Liver (tissue), 3 donors: ENCODE results near the gene NHERF1.

Source experiments
- EGR1 ChIP-seq, 2 donors: IDR thresholded peaks; 2 replicates each; pipeline ENCODE4 v1.6.1; 2016 to 2018; ENCODE audit warnings: antibody characterized with exemption in 2 of 2, low read depth in 2 of 2
- JUND ChIP-seq, 2 donors: IDR thresholded peaks; 2 replicates each; pipeline ENCODE4 v1.6.1; 2016; ENCODE audit warnings: antibody characterized with exemption in 2 of 2
- RAD21 ChIP-seq, 2 donors: IDR thresholded peaks; 2 replicates each; pipeline ENCODE4 v1.6.1; 2016; ENCODE audit warnings: antibody characterized with exemption in 2 of 2, mild to moderate bottlenecking in 2 of 2
- RXRA ChIP-seq, 2 donors: IDR thresholded peaks; 2 replicates each; pipeline ENCODE4 v1.6.1; 2017 to 2018; ENCODE audit warnings: antibody characterized with exemption in 2 of 2, mild to moderate bottlenecking in 1 of 2
- SP1 ChIP-seq: IDR thresholded peaks from 2 replicates; pipeline ENCODE4 v1.6.1; 2018; ENCODE audit warnings: antibody characterized with exemption, mild to moderate bottlenecking
- TAF1 ChIP-seq: conservative IDR thresholded peaks from 2 replicates; pipeline ENCODE4 v1.6.1; 2016; ENCODE audit warnings: antibody characterized with exemption, mild to moderate bottlenecking
- YY1 ChIP-seq: IDR thresholded peaks from 2 replicates; pipeline ENCODE4 v1.6.1; 2016; ENCODE audit warnings: antibody characterized with exemption, mild to moderate bottlenecking
- TF ChIP-seq, protein P1 (sequence below): IDR thresholded peaks from 2 replicates; pipeline ENCODE4 v1.6.1; 2016; ENCODE audit warnings: antibody characterized with exemption
- TF ChIP-seq, protein P2 (sequence below): fragments of 150-350 bp; IDR thresholded peaks from 2 replicates; pipeline ENCODE4 v1.5.1; 2017; ENCODE audit warnings: improper control_type of control experiment, low read depth, low read length; ENCODE audit not compliant: missing input control
- TF ChIP-seq, protein P3 (sequence below): IDR thresholded peaks from 2 replicates; pipeline ENCODE4 v1.6.1; 2016; ENCODE audit warnings: antibody characterized with exemption, mild to moderate bottlenecking
- TF ChIP-seq, protein P4 (sequence below): IDR thresholded peaks from 2 replicates; pipeline ENCODE4 v1.6.1; 2016; ENCODE audit warnings: antibody characterized with exemption
- donor health status: healthy.
- donor health status: healthy.

DNA sequence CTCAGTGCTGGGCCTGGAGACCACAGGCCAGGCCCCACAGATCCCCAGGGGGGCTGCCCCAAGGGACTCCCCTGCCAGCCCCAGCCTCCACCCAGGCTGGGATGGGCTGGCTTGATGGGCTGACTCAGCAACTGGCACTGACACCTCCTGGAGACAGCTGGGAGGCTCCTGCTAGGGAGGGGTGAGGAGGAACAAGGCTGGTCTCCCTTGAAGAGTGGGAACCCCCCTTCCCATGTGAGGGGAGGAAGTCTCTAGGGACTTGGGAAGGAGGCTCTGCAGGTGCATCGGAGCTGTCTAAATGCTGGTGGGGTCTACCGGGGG lies 10.4 kb downstream of the NHERF1 start:
- TF ChIP-seq, protein P1, sequence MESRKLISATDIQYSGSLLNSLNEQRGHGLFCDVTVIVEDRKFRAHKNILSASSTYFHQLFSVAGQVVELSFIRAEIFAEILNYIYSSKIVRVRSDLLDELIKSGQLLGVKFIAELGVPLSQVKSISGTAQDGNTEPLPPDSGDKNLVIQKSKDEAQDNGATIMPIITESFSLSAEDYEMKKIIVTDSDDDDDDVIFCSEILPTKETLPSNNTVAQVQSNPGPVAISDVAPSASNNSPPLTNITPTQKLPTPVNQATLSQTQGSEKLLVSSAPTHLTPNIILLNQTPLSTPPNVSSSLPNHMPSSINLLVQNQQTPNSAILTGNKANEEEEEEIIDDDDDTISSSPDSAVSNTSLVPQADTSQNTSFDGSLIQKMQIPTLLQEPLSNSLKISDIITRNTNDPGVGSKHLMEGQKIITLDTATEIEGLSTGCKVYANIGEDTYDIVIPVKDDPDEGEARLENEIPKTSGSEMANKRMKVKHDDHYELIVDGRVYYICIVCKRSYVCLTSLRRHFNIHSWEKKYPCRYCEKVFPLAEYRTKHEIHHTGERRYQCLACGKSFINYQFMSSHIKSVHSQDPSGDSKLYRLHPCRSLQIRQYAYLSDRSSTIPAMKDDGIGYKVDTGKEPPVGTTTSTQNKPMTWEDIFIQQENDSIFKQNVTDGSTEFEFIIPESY = no peak
- TF ChIP-seq, protein P2, sequence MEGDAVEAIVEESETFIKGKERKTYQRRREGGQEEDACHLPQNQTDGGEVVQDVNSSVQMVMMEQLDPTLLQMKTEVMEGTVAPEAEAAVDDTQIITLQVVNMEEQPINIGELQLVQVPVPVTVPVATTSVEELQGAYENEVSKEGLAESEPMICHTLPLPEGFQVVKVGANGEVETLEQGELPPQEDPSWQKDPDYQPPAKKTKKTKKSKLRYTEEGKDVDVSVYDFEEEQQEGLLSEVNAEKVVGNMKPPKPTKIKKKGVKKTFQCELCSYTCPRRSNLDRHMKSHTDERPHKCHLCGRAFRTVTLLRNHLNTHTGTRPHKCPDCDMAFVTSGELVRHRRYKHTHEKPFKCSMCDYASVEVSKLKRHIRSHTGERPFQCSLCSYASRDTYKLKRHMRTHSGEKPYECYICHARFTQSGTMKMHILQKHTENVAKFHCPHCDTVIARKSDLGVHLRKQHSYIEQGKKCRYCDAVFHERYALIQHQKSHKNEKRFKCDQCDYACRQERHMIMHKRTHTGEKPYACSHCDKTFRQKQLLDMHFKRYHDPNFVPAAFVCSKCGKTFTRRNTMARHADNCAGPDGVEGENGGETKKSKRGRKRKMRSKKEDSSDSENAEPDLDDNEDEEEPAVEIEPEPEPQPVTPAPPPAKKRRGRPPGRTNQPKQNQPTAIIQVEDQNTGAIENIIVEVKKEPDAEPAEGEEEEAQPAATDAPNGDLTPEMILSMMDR = no peak
- TF ChIP-seq, protein P3, sequence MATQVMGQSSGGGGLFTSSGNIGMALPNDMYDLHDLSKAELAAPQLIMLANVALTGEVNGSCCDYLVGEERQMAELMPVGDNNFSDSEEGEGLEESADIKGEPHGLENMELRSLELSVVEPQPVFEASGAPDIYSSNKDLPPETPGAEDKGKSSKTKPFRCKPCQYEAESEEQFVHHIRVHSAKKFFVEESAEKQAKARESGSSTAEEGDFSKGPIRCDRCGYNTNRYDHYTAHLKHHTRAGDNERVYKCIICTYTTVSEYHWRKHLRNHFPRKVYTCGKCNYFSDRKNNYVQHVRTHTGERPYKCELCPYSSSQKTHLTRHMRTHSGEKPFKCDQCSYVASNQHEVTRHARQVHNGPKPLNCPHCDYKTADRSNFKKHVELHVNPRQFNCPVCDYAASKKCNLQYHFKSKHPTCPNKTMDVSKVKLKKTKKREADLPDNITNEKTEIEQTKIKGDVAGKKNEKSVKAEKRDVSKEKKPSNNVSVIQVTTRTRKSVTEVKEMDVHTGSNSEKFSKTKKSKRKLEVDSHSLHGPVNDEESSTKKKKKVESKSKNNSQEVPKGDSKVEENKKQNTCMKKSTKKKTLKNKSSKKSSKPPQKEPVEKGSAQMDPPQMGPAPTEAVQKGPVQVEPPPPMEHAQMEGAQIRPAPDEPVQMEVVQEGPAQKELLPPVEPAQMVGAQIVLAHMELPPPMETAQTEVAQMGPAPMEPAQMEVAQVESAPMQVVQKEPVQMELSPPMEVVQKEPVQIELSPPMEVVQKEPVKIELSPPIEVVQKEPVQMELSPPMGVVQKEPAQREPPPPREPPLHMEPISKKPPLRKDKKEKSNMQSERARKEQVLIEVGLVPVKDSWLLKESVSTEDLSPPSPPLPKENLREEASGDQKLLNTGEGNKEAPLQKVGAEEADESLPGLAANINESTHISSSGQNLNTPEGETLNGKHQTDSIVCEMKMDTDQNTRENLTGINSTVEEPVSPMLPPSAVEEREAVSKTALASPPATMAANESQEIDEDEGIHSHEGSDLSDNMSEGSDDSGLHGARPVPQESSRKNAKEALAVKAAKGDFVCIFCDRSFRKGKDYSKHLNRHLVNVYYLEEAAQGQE = no peak
- TF ChIP-seq RAD21 (IDR thresholded peaks at IDR 0.05) (no peak), TAF1 (no peak), SP1 (no peak), EGR1 (IDR thresholded peaks at IDR 0.05; ENCODE audit: low read depth in 2 of 2) (no peak), JUND (IDR thresholded peaks at IDR 0.05) (no peak), YY1 (no peak), RXRA (IDR thresholded peaks at IDR 0.05) (no peak)
- TF ChIP-seq, protein P4, sequence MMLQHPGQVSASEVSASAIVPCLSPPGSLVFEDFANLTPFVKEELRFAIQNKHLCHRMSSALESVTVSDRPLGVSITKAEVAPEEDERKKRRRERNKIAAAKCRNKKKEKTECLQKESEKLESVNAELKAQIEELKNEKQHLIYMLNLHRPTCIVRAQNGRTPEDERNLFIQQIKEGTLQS = no peak
